C4-2B (cell line): Measurements from ENCODE around the gene RPL4.

ENCODE experiments used
- H3K27ac ChIP-seq: fragments of 450-650 bp; 2 replicates; pipeline ENCODE4 v1.5.1; 2017
- ZFX ChIP-seq: fragments of 450-650 bp; IDR thresholded peaks from 2 replicates; pipeline ENCODE4 v1.6.1; 2017
- TF ChIP-seq, protein P1 (sequence below): fragments of 450-650 bp; conservative IDR thresholded peaks from 2 replicates; pipeline ENCODE4 v1.5.1; 2017; ENCODE audit warnings: mild to moderate bottlenecking

Gene RPL4

DNA sequence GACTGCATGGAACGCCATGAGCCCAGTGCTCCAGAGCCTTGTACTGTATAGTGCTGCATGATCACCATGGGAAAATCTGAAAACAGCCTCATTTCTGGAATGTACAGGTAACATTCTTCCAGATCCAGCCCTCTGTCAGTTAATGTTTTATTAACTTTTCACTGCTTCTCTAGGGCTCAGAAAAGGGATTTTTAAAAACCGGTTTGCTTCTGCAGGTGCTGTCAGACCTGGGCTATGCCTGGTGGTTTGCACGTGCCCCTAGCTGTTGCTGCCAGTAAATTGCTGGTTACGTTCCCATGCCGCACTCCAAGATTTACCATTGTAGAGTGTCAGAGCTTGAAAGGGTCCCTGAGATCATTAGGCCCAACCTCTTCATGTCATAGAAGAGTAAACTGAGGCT is 16.1 kb downstream of the RPL4 start:
- TF ChIP-seq, protein P1, sequence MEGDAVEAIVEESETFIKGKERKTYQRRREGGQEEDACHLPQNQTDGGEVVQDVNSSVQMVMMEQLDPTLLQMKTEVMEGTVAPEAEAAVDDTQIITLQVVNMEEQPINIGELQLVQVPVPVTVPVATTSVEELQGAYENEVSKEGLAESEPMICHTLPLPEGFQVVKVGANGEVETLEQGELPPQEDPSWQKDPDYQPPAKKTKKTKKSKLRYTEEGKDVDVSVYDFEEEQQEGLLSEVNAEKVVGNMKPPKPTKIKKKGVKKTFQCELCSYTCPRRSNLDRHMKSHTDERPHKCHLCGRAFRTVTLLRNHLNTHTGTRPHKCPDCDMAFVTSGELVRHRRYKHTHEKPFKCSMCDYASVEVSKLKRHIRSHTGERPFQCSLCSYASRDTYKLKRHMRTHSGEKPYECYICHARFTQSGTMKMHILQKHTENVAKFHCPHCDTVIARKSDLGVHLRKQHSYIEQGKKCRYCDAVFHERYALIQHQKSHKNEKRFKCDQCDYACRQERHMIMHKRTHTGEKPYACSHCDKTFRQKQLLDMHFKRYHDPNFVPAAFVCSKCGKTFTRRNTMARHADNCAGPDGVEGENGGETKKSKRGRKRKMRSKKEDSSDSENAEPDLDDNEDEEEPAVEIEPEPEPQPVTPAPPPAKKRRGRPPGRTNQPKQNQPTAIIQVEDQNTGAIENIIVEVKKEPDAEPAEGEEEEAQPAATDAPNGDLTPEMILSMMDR, result no peak
- TF ChIP-seq ZFX, result no peak
- no peak overlapping the region for H3K27ac ChIP-seq

DNA sequence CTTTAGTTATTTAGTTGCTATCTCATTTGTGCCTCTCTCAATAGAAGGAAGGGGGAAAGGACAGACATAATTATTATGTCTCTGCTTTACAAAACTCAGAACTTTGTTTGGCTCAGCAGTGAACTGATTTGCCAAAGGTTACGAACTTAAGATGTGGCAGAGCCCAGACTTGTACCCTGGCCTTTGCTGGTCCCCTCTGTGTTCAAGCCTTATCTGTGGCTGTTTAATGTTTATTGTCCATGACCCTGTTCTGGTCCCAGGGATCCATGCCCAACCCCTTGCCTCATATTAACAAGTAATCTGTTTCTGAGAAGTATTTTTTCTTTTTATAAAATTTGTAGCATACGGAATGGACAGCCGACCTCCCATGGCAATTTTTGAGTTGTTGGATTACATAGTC is 17.8 kb downstream of the RPL4 start:
- H3K27ac ChIP-seq, result no peak overlapping the region
- TF ChIP-seq, protein P1, result no peak
- no peak for TF ChIP-seq ZFX

DNA sequence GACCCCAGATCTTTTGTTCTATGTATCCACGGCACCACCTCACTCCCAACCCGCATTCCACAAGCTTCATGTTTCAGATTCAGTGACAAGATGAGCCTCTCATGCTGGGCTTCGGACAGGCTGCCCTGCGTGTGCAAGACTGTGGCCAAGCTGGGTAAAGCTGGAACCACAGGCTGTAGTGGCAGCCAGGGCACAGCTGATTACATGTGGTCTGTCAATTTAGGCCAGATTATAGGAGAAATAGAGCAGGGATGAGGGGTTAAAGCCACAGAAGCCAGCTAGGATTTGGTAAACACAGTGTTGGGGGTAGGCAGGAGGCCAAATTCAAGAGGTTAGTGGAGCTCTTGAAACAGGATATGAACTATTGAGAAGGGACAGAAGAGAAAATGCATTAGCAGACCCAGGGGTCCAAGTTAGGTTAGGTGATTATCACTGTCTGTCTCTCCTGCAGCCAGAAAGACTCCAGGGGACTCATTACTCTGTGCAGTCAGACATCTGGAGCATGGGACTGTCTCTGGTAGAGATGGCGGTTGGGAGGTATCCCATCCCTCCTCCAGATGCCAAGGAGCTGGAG is 20.0 kb downstream of the RPL4 start:
- 0 out of 2 replicates have a peak overlapping the region, but pooled peaks have one; percentile 1 for H3K27ac ChIP-seq
- no peak for TF ChIP-seq ZFX
- TF ChIP-seq, protein P1, result no peak

DNA sequence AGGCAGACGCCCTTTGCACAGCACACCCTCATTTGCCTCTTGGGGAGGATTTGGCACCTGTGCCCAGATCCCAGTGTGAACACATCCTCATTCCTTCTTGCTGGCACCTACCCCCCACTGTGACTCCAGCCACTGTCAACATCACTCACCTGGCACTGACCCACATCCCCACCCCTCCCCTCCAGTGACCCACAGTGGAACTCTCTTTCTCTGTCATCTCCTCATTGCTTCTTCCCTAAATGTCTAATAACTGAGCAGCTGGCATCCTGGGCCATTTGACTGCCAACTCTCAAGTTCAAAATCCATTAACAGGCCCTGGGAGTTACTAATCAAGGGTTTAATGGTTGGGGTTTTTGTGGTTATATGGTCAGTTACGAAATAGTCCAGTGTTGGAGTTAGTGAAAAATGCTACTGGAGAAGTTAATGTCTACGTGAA is 21.5 kb downstream of the RPL4 start:
- H3K27ac ChIP-seq, result peak overlapping the region; percentile 63
- no peak for TF ChIP-seq ZFX
- TF ChIP-seq, protein P1, result no peak

DNA sequence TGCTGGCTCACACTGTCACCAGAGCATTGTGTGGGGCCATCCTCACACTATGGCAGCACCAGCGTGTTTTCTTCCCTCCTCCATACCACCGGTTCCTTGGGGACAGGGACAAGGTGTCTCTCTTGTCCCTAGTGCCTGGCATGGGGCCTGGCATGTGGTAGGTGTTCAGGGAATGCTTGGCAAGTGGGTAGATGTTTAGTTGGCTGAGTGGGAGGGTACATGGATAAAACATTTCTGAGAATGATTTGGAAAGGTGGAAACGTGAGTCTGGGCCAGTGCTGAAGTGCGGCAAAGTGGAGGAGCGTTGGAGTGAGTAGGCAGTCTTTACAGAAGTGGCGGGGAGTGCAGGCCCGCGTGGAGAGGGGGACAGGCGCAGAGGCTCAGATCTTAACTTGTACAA is 22.1 kb downstream of the RPL4 start:
- TF ChIP-seq ZFX, result no peak
- TF ChIP-seq, protein P1, result no peak
- H3K27ac ChIP-seq, result peak overlapping the region; percentile 63

DNA sequence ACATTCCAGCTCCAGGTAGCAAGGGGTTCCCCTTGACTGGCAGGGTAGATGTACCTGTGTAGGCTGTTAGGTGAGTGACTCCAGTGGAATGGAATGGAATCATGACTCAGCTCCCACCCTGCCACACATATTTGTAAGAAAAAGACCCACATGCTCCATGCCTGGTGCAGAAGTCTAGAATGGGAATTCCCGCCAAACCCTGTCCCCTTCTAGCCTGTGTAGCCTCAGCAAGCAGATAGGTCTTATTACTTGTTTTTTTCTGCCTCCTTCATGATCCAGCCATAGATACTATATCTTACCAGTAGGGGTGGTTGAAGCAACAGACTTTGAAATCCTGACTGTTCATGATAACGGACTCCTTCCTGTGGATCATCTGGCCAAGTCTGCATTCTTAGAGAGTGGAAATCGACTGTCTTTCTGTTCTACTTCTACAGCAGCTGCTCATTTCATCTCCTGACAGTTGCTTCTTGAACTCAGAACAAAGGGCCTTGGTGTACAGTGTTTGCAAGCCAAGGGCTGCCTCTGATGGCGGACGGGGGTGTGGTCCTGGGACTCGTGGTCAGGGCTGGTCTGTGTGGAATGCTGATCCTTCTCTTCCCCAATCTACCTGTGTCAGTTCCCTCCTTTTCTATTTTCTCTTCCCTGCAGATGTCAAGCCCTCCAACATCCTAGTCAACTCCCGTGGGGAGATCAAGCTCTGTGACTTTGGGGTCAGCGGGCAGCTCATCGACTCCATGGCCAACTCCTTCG is 23.4 kb downstream of the RPL4 start:
- TF ChIP-seq, protein P1, result no peak
- TF ChIP-seq ZFX, result no peak
- peak overlapping the region; percentile 63; the same call in 1 of the 2 replicates for H3K27ac ChIP-seq

DNA sequence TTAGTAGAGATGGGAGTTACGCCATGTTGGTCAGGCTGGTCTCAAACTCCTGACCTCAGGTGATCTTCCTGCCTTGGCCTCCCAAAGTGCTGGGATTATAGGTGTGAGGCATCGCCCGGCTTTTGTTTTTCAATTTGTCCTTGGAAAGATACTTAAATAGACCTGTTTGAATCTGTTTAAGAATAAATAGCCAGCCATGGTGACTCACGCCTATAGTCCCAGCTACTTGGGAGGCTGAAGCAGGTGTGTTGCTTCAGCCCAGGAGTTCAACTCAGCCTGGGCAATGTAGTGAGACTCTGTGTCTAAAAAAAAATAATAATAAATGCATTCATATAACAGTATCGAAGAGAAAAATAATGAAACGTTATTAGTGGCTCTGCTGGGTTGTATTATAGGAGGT is 24.4 kb downstream of the RPL4 start:
- no peak for TF ChIP-seq ZFX
- TF ChIP-seq, protein P1, result no peak
- H3K27ac ChIP-seq, result no peak overlapping the region
